H9 (cell line): ENCODE data around the gene LYSET. TPM values are rescaled to one million over a fixed set of nuclear protein-coding genes. Genes with fewer than 3 reads are reported as not detected.

Experiments used
- DNase-seq: peaks from one replicate; pipeline ENCODE4 v3.0.0-alpha.2; 2017
- H2AFZ ChIP-seq: one replicate; pipeline ENCODE4 v1.6.1; 2013; ENCODE audit warnings: mild to moderate bottlenecking, low read length, control low read depth, moderate library complexity
- H2AK5ac ChIP-seq: 2 replicates; pipeline ENCODE4 v1.6.1; 2013; ENCODE audit warnings: low read length, control low read depth, mixed read lengths; ENCODE audit not compliant: insufficient read length
- H2BK120ac ChIP-seq: one replicate; pipeline ENCODE4 v1.6.1; 2013; ENCODE audit warnings: low read depth, mild to moderate bottlenecking, low read length, control low read depth, inconsistent platforms; ENCODE audit not compliant: poor library complexity, severe bottlenecking
- H2BK12ac ChIP-seq: 2 replicates; pipeline ENCODE4 v1.6.1; 2013; ENCODE audit warnings: low read length, control low read depth, mixed read lengths, low read depth; ENCODE audit not compliant: insufficient read length
- H2BK15ac ChIP-seq: 2 replicates; pipeline ENCODE4 v1.6.1; 2013; ENCODE audit warnings: low read depth, low read length, control low read depth
- H2BK20ac ChIP-seq: one replicate; pipeline ENCODE4 v1.6.1; 2013; ENCODE audit warnings: low read depth, mild to moderate bottlenecking, low read length, control low read depth, inconsistent platforms; ENCODE audit not compliant: poor library complexity, severe bottlenecking
- H2BK5ac ChIP-seq: 2 replicates; pipeline ENCODE4 v1.6.1; 2013; ENCODE audit warnings: low read length, control low read depth, mixed read lengths; ENCODE audit not compliant: insufficient read length
- H3K14ac ChIP-seq: 2 replicates; pipeline ENCODE4 v1.6.1; 2013; ENCODE audit warnings: low read length, control low read depth; ENCODE audit not compliant: insufficient read depth
- H3K18ac ChIP-seq: 2 replicates; pipeline ENCODE4 v1.6.1; 2013; ENCODE audit warnings: low read depth, mild to moderate bottlenecking, mixed read lengths, low read length, control low read depth; ENCODE audit not compliant: insufficient read length
- H3K23ac ChIP-seq: 2 replicates; pipeline ENCODE4 v1.6.1; 2013; ENCODE audit warnings: low read length, control low read depth, mixed read lengths, low read depth; ENCODE audit not compliant: insufficient read length
- H3K23me2 ChIP-seq: 2 replicates; pipeline ENCODE4 v1.6.1; 2013; ENCODE audit warnings: low read depth, mild to moderate bottlenecking, mixed read lengths, low read length, control low read depth; ENCODE audit not compliant: insufficient read length, poor library complexity, severe bottlenecking
- H3K27ac ChIP-seq: 2 replicates; pipeline ENCODE4 v1.5.1; 2013; ENCODE audit warnings: low read length, control low read depth, mixed read lengths, low read depth; ENCODE audit not compliant: insufficient read length
- H3K27me3 ChIP-seq: 2 replicates; pipeline ENCODE4 v1.6.1; 2013; ENCODE audit warnings: low read length, control low read depth, inconsistent platforms; ENCODE audit not compliant: insufficient read depth
- H3K4ac ChIP-seq: 2 replicates; pipeline ENCODE4 v1.6.1; 2013; ENCODE audit warnings: low read depth, mild to moderate bottlenecking, control low read depth, inconsistent platforms, low read length, moderate library complexity
- H3K4me1 ChIP-seq: 2 replicates; pipeline ENCODE4 v1.6.1; 2013; ENCODE audit warnings: low read length, control low read depth, inconsistent platforms; ENCODE audit not compliant: insufficient read depth
- H3K4me2 ChIP-seq: 2 replicates; pipeline ENCODE4 v1.6.1; 2013; ENCODE audit warnings: low read length, control low read depth, mixed read lengths; ENCODE audit not compliant: insufficient read length, insufficient read depth
- H3K56ac ChIP-seq: 2 replicates; pipeline ENCODE4 v1.6.1; 2013; ENCODE audit warnings: low read depth, mild to moderate bottlenecking, mixed read lengths, low read length, control low read depth; ENCODE audit not compliant: insufficient read length
- H3K79me1 ChIP-seq: 2 replicates; pipeline ENCODE4 v1.6.1; 2013; ENCODE audit warnings: low read depth, mild to moderate bottlenecking, moderate library complexity, low read length, control low read depth, inconsistent platforms; ENCODE audit not compliant: insufficient read depth, poor library complexity, severe bottlenecking
- H3K79me2 ChIP-seq: 2 replicates; pipeline ENCODE4 v1.6.1; 2013; ENCODE audit warnings: low read length, control low read depth, inconsistent platforms; ENCODE audit not compliant: insufficient read depth
- H3K9ac ChIP-seq: 2 replicates; pipeline ENCODE4 v1.6.1; 2013; ENCODE audit warnings: low read length, control low read depth, mixed read lengths; ENCODE audit not compliant: insufficient read length; ENCODE audit errors: extremely low read depth
- H3K9me3 ChIP-seq: one replicate; pipeline ENCODE4 v1.6.1; 2013; ENCODE audit warnings: low read depth, low read length, inconsistent platforms; ENCODE audit not compliant: control insufficient read depth
- H3T11ph ChIP-seq: one replicate; pipeline ENCODE4 v1.6.1; 2013; ENCODE audit warnings: mild to moderate bottlenecking, low read length, control low read depth, inconsistent platforms
- H4K20me1 ChIP-seq: one replicate; pipeline ENCODE4 v1.6.1; 2013; ENCODE audit not compliant: control insufficient read depth, insufficient read length, insufficient read depth
- H4K5ac ChIP-seq: 2 replicates; pipeline ENCODE4 v1.6.1; 2013; ENCODE audit warnings: low read depth, mild to moderate bottlenecking, mixed read lengths, low read length, control low read depth; ENCODE audit not compliant: insufficient read length
- H4K8ac ChIP-seq: replicated peaks from 2 replicates; pipeline ENCODE4 v1.6.1; 2013; ENCODE audit warnings: low read length, control low read depth, mixed read lengths, low read depth; ENCODE audit not compliant: insufficient read length
- H4K91ac ChIP-seq: 2 replicates; pipeline ENCODE4 v1.6.1; 2013; ENCODE audit warnings: low read depth, mild to moderate bottlenecking, moderate library complexity, mixed read lengths, low read length, control low read depth; ENCODE audit not compliant: insufficient read length
- H3K27ac Mint-ChIP-seq, 3 experiments: 2 replicates in 2 of 3; 3 replicates in 1 of 3; pipeline ENCODE4 v1.8.0; 2020 to 2021; ENCODE audit warnings: mixed read lengths in 3 of 3, mild to moderate bottlenecking in 1 of 3, moderate library complexity in 1 of 3
- H3K27me3 Mint-ChIP-seq: 2 replicates; pipeline ENCODE4 v1.8.0; 2021; ENCODE audit warnings: low read depth, mild to moderate bottlenecking, moderate library complexity, mixed read lengths
- H3K36me3 Mint-ChIP-seq, 3 experiments: 2 replicates in 2 of 3; 3 replicates in 1 of 3; pipeline ENCODE4 v1.8.0; 2020 to 2021; ENCODE audit warnings: low read depth in 3 of 3, mixed read lengths in 3 of 3; ENCODE audit not compliant: insufficient read depth in 1 of 3
- H3K4me1 Mint-ChIP-seq, 2 experiments: 2 replicates each; pipeline ENCODE4 v1.8.0; 2020; ENCODE audit warnings: mixed read lengths in 2 of 2
- H3K4me3 Mint-ChIP-seq, 2 experiments: 2 replicates in 1 of 2; 3 replicates in 1 of 2; pipeline ENCODE4 v1.8.0; 2020 to 2021; ENCODE audit warnings: mild to moderate bottlenecking in 2 of 2, mixed read lengths in 2 of 2, moderate library complexity in 1 of 2
- H3K9me3 Mint-ChIP-seq, 2 experiments: 2 replicates in 1 of 2; 3 replicates in 1 of 2; pipeline ENCODE4 v1.8.0; 2020; ENCODE audit warnings: mild to moderate bottlenecking in 2 of 2, mixed read lengths in 2 of 2, moderate library complexity in 1 of 2
- CTCF ChIP-seq: fragments of 200-600 bp; sonication (generic); conservative IDR thresholded peaks from 3 replicates; pipeline ENCODE4 v1.8.0; 2021; ENCODE audit warnings: antibody characterized with exemption, mild to moderate bottlenecking
- WGBS: extraction: QIAGEN DNeasy Blood & Tissue Kit; methylation state at CpG from one replicate; pipeline ENCODE4 v1.1.7; 2013; ENCODE audit warnings: missing lambda C conversion rate, low lambda C conversion rate, mixed read lengths; ENCODE audit not compliant: insufficient read length; ENCODE audit errors: extremely low coverage; 5-methylcytosine and 5-hydroxymethylcytosine counted together
- total RNA-seq: library from RNA; stranded (reverse); gene quantifications from 2 replicates; pipeline ENCODE4 v1.2.1, GENCODE V29; 2021

Gene LYSET
- total RNA-seq, 1 experiment from 2014 or later = 26.1 TPM

- no peak overlapping the region for H3K4me2 ChIP-seq
- WGBS = no CpG with 5 or more reads among the region's 17 CpGs
- H3K27ac Mint-ChIP-seq = no peak overlapping the region
- DNase-seq = peak; percentile 57
- H3T11ph ChIP-seq = no peak overlapping the region
- no peak overlapping the region for H4K5ac ChIP-seq
- H2AFZ ChIP-seq = no peak overlapping the region
- H4K8ac ChIP-seq = no peak overlapping the region
- H2AK5ac ChIP-seq = no peak overlapping the region
- no peak overlapping the region for H3K9ac ChIP-seq
- H3K4me1 Mint-ChIP-seq = peaks cover 4 to 6% of the 10 kb centered on the region in 2 experiments
- H3K4me3 Mint-ChIP-seq = no peak overlapping the region
- H3K27me3 Mint-ChIP-seq = peaks cover 4% of the 10 kb centered on the region; the same call in 1 of the 2 replicates
- H4K20me1 ChIP-seq = no peaks in the 10 kb centered on the region
- no peak overlapping the region for H2BK5ac ChIP-seq
- no peak overlapping the region for H3K4ac ChIP-seq
- no peak overlapping the region for H3K14ac ChIP-seq
- no peaks in the 10 kb centered on the region for H3K9me3 Mint-ChIP-seq
- TF ChIP-seq CTCF = 0 out of 3 replicates have a peak, but pooled peaks have one; percentile 16
- H3K27me3 ChIP-seq = no peaks in the 10 kb centered on the region
- no peak overlapping the region for H3K27ac ChIP-seq
- H3K56ac ChIP-seq = no peak overlapping the region
- no peak overlapping the region for H2BK20ac ChIP-seq
- no peaks in the 10 kb centered on the region for H3K79me2 ChIP-seq
- H4K91ac ChIP-seq = no peak overlapping the region
- no peaks in the 10 kb centered on the region for H3K9me3 ChIP-seq
- no peak overlapping the region for H2BK12ac ChIP-seq
- H3K4me1 ChIP-seq = no peaks in the 10 kb centered on the region
- no peak overlapping the region for H3K23ac ChIP-seq
- H2BK120ac ChIP-seq = no peak overlapping the region
- H3K23me2 ChIP-seq = no peaks in the 10 kb centered on the region
- H3K79me1 ChIP-seq = no peaks in the 10 kb centered on the region
- H3K18ac ChIP-seq = no peak overlapping the region
- H2BK15ac ChIP-seq = no peak overlapping the region
- H3K36me3 Mint-ChIP-seq = no peaks in the 10 kb centered on the region
Measured at GRCh38 chr14:93137864-93138263, 47.3 kb upstream of the LYSET start.
